HepG2 (cell line): ENCODE results near the gene ANKRD52. TPM values are rescaled to one million over a fixed set of nuclear protein-coding genes. Genes with fewer than 3 reads are reported as not detected.

Experiments
- ATF1 ChIP-seq: IDR thresholded peaks from 2 replicates; pipeline ENCODE4 v1.6.1; 2016; ENCODE audit warnings: mild to moderate bottlenecking, control low read depth
- CCDC6 ChIP-seq: sonication (generic); formaldehyde crosslinking; IDR thresholded peaks from 2 replicates; pipeline ENCODE4 v1.8.1; 2022; ENCODE audit warnings: mild to moderate bottlenecking, missing genetic modification reagents, moderate library complexity
- CHCHD3 ChIP-seq: sonication (generic); formaldehyde crosslinking; IDR thresholded peaks from 2 replicates; pipeline ENCODE4 v1.8.0; 2022; ENCODE audit warnings: mild to moderate bottlenecking, missing genetic modification reagents, moderate library complexity
- CREB1 ChIP-seq, 2 experiments: fragments of 450-650 bp in 1 of 2; IDR thresholded peaks; 2 replicates each; pipeline ENCODE4 v1.6.1; 2016 to 2017; ENCODE audit warnings: control low read depth in 1 of 2, mild to moderate bottlenecking in 1 of 2, missing compliant biosample characterization in 1 of 2, missing genetic modification characterization in 1 of 2
- EHMT2 ChIP-seq: fragments of 200-600 bp; sonication (generic); IDR thresholded peaks from 2 replicates; pipeline ENCODE4 v1.7.0; 2017; ENCODE audit warnings: antibody characterized with exemption, low read depth, low read length, borderline replicate concordance
- HES4 ChIP-seq: sonication (generic); formaldehyde crosslinking; IDR thresholded peaks from 2 replicates; pipeline ENCODE4 v1.9.0; 2021; ENCODE audit warnings: mild to moderate bottlenecking, missing genetic modification reagents, borderline replicate concordance
- HNRNPLL ChIP-seq: fragments of 200-400 bp; formaldehyde crosslinking; IDR thresholded peaks from 2 replicates; pipeline ENCODE4 v1.6.1; 2017; ENCODE audit warnings: mild to moderate bottlenecking, low read depth, low read length; ENCODE audit not compliant: poor library complexity, severe bottlenecking
- NFE2L1 ChIP-seq: sonication (generic); formaldehyde crosslinking; IDR thresholded peaks from 2 replicates; pipeline ENCODE4 v1.4.0; 2020; ENCODE audit warnings: missing genetic modification reagents, mild to moderate bottlenecking, borderline replicate concordance
- NFIC ChIP-seq: IDR thresholded peaks from 2 replicates; pipeline ENCODE4 v1.6.1; 2012; ENCODE audit warnings: mild to moderate bottlenecking, low read length, inconsistent platforms
- NR2C2 ChIP-seq: sonication (generic); formaldehyde crosslinking; IDR thresholded peaks from 2 replicates; pipeline ENCODE4 v1.4.0; 2020; ENCODE audit warnings: missing genetic modification reagents, mild to moderate bottlenecking, moderate library complexity, borderline replicate concordance
- NR2F1 ChIP-seq, 2 experiments: fragments of 450-650 bp in 1 of 2; formaldehyde crosslinking in 1 of 2; IDR thresholded peaks; 2 replicates each; pipeline versions ENCODE4 v1.5.0 to v1.6.1; 2016 to 2020; ENCODE audit warnings: mild to moderate bottlenecking in 1 of 2, missing compliant biosample characterization in 1 of 2, missing genetic modification reagents in 1 of 2, moderate library complexity in 1 of 2
- SIX4 ChIP-seq: sonication (generic); formaldehyde crosslinking; IDR thresholded peaks from 2 replicates; pipeline ENCODE4 v1.4.0; 2020; ENCODE audit warnings: missing genetic modification reagents
- STAT6 ChIP-seq: sonication (generic); formaldehyde crosslinking; IDR thresholded peaks from 2 replicates; pipeline ENCODE4 v1.4.0; 2020; ENCODE audit warnings: missing genetic modification reagents, mild to moderate bottlenecking, borderline replicate concordance
- TEAD3 ChIP-seq: optimal IDR thresholded peaks from 2 replicates; pipeline ENCODE3; 2016; ENCODE audit warnings: borderline replicate concordance
- ZNF350 ChIP-seq: sonication (generic); formaldehyde crosslinking; IDR thresholded peaks from 2 replicates; pipeline ENCODE4 v1.4.0; 2020; ENCODE audit warnings: mild to moderate bottlenecking, low read depth, missing genetic modification reagents, borderline replicate concordance
- ZNF567 ChIP-seq: sonication (generic); formaldehyde crosslinking; IDR thresholded peaks from 2 replicates; pipeline ENCODE4 v1.8.1; 2023; ENCODE audit warnings: mild to moderate bottlenecking, missing genetic modification reagents, borderline replicate concordance
- ZNF878 ChIP-seq: sonication (generic); formaldehyde crosslinking; IDR thresholded peaks from 2 replicates; pipeline ENCODE4 v1.8.1; 2023; ENCODE audit warnings: mild to moderate bottlenecking, missing genetic modification reagents, moderate library complexity
- polyA plus RNA-seq, 8 experiments: library from polyadenylated mRNA; depleted of rRNA in 3 of 8; stranded (reverse) in 7 of 8; unstranded in 1 of 8; fragments of >200 nt; fragmentation: Illumina TruSeq in 4 of 8; extraction: Trizol in 4 of 8; gene quantifications; 2 replicates each; pipeline versions ENCODE4 v1.2.1 to v1.2.3, GENCODE V29; 2011 to 2016; ENCODE audit warnings: low read depth in 4 of 8, missing spikeins in 1 of 8, mixed read lengths in 1 of 8; ENCODE audit not compliant: insufficient read depth in 1 of 8
- total RNA-seq, 5 experiments: library from RNA; depleted of rRNA; stranded (reverse); fragments of >200 nt; fragmentation: Illumina TruSeq; extraction: Trizol; gene quantifications; 2 replicates each; pipeline ENCODE4 v1.2.3, GENCODE V29; 2016; ENCODE audit warnings: low read depth in 1 of 5
- TF ChIP-seq, protein P1 (sequence below): sonication (generic); formaldehyde crosslinking; IDR thresholded peaks from 2 replicates; pipeline ENCODE4 v1.4.0; 2020; ENCODE audit warnings: missing genetic modification reagents
- TF ChIP-seq, protein P2 (sequence below): sonication (generic); formaldehyde crosslinking; IDR thresholded peaks from 2 replicates; pipeline ENCODE4 v1.5.1; 2020; ENCODE audit warnings: mild to moderate bottlenecking, missing genetic modification reagents
- TF ChIP-seq, protein P3 (sequence below): IDR thresholded peaks from 2 replicates; pipeline ENCODE4 v1.6.1; 2016; ENCODE audit warnings: mild to moderate bottlenecking

The ANKRD52 gene
- total and polyA plus RNA-seq, 2 of the 13 experiments (the other 11 are each of a cell fraction or from before 2014, with no cell fraction given) = 7.8 to 9.2 TPM

GRCh38 chr12:56224102-56224701 is 34.0 kb downstream of the ANKRD52 start, which contains the start of gene NABP2 (continued):
- TF ChIP-seq ZNF567 (CRISPR knock-in tag) (peak; percentile 74; the same call in 1 of the 2 replicates), TEAD3 (CRISPR knock-in tag) (peak; percentile 90), EHMT2 (no peak), NFIC (no peak), ATF1 (CRISPR knock-in tag) (peak; percentile 78; the same call in 1 of the 2 replicates), ZNF878 (peak; percentile 85; the same call in 1 of the 2 replicates), NR2F1 (CRISPR knock-in tag; IDR thresholded peaks at IDR 0.05) (no peak), CREB1 (IDR thresholded peaks at IDR 0.05) (peak; percentile 73), CREB1 (CRISPR knock-in tag; IDR thresholded peaks at IDR 0.05) (peak; percentile 83), HES4 (CRISPR knock-in tag) (no peak), HNRNPLL (peak; percentile 85), STAT6 (CRISPR knock-in tag) (no peak), SIX4 (CRISPR knock-in tag) (no peak), NFE2L1 (no peak), NR2C2 (CRISPR knock-in tag) (peak; percentile 28; the same call in 1 of the 2 replicates), ZNF350 (CRISPR knock-in tag) (peak; percentile 72; the same call in 1 of the 2 replicates), CCDC6 (CRISPR knock-in tag) (peak; percentile 87), CHCHD3 (CRISPR knock-in tag) (no peak)
- TF ChIP-seq, protein P1, sequence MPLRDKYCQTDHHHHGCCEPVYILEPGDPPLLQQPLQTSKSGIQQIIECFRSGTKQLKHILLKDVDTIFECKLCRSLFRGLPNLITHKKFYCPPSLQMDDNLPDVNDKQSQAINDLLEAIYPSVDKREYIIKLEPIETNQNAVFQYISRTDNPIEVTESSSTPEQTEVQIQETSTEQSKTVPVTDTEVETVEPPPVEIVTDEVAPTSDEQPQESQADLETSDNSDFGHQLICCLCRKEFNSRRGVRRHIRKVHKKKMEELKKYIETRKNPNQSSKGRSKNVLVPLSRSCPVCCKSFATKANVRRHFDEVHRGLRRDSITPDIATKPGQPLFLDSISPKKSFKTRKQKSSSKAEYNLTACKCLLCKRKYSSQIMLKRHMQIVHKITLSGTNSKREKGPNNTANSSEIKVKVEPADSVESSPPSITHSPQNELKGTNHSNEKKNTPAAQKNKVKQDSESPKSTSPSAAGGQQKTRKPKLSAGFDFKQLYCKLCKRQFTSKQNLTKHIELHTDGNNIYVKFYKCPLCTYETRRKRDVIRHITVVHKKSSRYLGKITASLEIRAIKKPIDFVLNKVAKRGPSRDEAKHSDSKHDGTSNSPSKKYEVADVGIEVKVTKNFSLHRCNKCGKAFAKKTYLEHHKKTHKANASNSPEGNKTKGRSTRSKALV (CRISPR knock-in tag) = 0 out of 2 replicates have a peak, but pooled peaks have one; percentile 29
- TF ChIP-seq, protein P2, sequence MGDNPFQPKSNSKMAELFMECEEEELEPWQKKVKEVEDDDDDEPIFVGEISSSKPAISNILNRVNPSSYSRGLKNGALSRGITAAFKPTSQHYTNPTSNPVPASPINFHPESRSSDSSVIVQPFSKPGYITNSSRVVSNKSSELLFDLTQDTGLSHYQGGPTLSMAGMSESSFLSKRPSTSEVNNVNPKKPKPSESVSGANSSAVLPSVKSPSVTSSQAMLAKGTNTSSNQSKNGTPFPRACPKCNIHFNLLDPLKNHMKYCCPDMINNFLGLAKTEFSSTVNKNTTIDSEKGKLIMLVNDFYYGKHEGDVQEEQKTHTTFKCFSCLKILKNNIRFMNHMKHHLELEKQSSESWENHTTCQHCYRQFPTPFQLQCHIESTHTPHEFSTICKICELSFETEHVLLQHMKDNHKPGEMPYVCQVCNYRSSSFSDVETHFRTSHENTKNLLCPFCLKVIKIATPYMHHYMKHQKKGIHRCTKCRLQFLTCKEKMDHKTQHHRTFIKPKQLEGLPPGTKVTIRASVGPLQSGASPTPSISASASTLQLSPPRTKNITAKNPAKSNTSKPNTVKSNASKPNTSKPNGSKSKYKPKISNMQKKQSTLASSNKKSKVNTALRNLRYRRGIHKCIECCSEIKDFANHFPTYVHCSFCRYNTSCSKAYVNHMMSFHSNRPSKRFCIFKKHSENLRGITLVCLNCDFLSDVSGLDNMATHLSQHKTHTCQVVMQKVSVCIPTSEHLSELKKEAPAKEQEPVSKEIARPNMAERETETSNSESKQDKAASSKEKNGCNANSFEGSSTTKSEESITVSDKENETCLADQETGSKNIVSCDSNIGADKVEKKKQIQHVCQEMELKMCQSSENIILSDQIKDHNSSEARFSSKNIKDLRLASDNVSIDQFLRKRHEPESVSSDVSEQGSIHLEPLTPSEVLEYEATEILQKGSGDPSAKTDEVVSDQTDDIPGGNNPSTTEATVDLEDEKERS (CRISPR knock-in tag) = peak; percentile 24; the same call in 1 of the 2 replicates
- TF ChIP-seq, protein P3, sequence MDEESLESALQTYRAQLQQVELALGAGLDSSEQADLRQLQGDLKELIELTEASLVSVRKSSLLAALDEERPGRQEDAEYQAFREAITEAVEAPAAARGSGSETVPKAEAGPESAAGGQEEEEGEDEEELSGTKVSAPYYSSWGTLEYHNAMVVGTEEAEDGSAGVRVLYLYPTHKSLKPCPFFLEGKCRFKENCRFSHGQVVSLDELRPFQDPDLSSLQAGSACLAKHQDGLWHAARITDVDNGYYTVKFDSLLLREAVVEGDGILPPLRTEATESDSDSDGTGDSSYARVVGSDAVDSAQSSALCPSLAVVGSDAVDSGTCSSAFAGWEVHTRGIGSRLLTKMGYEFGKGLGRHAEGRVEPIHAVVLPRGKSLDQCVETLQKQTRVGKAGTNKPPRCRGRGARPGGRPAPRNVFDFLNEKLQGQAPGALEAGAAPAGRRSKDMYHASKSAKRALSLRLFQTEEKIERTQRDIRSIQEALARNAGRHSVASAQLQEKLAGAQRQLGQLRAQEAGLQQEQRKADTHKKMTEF = peak; percentile 87
